Measurements from ENCODE around the gene OR5B3. TPM values are rescaled to one million over a fixed set of nuclear protein-coding genes. Genes with fewer than 3 reads are reported as not detected.

OR5B3 gene
- not detected in 2 replicates for polyA plus RNA-seq

DNA sequence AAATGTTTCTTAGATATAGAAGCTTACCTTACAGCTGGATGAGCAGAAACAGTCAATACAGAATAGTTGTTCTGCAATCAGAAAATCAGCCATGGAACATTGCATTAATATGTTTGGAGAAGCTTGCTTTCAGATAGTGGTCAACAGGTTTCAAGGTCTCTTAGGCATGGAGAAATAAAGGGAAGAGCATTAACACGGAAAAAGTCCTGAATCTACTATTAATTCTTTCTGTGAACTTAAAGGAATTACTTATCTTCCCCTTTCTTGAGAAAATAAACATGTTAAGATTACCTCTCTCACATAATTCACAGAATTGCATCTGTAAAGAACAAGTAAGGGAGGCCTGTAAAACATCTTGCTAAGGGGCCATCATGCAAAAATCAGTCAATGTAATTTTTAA, at the start of gene OR5B3:
Gene OR5B3, minus strand, starts transcription at position 101 of the 400 bp plus-strand sequence. CDS start 3,465 bp downstream, outside the sequence.

DNA sequence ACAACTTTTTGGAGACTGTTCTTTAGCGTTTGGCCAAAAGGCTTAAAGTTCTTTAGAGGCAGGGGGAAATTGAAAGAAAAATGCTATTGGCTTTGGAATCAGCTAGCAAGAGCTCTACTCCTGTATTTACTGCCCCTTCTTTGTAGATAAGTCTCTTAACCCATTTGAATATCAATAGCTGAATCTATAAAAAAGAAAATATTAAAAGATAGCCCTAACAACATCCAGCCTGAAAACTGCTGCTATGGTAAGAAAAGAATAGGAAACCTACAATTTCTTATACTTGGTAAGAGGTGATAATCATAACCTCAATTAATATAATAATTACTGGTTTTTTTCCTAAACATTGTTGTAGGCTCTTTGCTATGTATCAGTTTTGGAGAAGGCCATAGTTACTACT, 35.5 kb upstream of the OR5B3 start, which contains the start of gene OR5B12:
Gene OR5B12, minus strand, starts transcription at position 101 of the 400 bp plus-strand sequence. CDS start 2,085 bp downstream, outside the sequence.

DNA sequence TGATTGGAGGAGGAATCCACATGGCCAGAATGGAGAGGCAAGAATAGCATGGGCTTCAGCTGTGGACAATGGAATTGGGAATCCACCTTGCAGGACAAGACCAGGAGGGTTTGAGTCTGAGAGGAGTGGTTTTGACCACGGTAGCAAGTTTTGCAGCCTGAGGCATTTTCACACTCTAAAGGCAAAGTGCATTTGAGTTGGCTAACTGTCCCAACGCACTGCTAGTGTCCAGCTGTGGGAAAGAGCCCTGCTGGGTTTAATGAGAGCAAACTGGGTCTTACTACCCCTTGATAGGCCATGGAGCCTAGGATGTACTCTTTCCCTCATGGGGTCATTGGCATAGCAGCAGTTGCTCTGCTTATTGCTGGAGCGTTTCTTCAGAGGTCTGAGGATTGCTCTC, 21.3 kb upstream of the OR5B3 start, which contains the start of gene OR5B2:
Gene OR5B2, minus strand, starts transcription at position 101 of the 400 bp plus-strand sequence. CDS start 4,860 bp downstream, outside the sequence.

DNA sequence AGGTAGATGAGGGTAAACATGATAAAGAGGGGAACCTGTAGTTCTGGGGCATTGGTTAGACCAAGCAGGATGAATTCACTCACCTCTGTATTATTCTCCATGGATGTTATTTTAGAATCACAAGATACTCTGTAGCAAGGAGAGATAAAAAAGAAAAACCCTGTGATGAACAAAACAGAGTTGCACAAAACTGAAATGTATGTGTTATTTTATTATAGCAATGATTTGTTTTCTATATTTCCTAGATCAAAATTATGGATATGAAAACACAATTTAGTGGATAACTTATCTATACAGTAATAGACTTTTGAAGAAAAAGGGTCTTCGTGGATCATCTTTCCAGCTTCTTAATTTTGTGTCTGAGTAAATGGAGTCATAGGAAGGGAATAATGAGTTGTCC, 47.7 kb downstream of the OR5B3 start, which contains the start of gene OR5B17:
Gene OR5B17, minus strand, starts transcription at position 101 of the 400 bp plus-strand sequence. Its CDS starts 0 bp downstream, at position 101.

Other genes starting within 250 kb of the OR5B3 start
- not detected in 2 replicates for gene OR9Q2, start 217.8 kb downstream of the OR5B3 start, polyA plus RNA-seq
- not detected in 2 replicates for gene OR1S2, start 202.7 kb downstream of the OR5B3 start, polyA plus RNA-seq
- not detected in 2 replicates for gene OR1S1, start 194.2 kb downstream of the OR5B3 start, polyA plus RNA-seq
- not detected in 2 replicates for gene OR10Q1, start 178.0 kb downstream of the OR5B3 start, polyA plus RNA-seq
- gene OR10W1, start 138.6 kb downstream of the OR5B3 start, polyA plus RNA-seq = not detected in 2 replicates
- not detected in 2 replicates for gene OR5B17, start 47.8 kb downstream of the OR5B3 start, polyA plus RNA-seq
- not detected in 2 replicates for gene OR5B2, start 21.2 kb upstream of the OR5B3 start, polyA plus RNA-seq
- not detected in 2 replicates for gene OR5B12, start 35.4 kb upstream of the OR5B3 start, polyA plus RNA-seq
- not detected in 2 replicates for gene OR5B21, start 101.2 kb upstream of the OR5B3 start, polyA plus RNA-seq
- gene LPXN, start 169.0 kb upstream of the OR5B3 start, polyA plus RNA-seq = 3.8 and 5.4 TPM in 2 replicates
- gene ZFP91, start 172.2 kb upstream of the OR5B3 start, polyA plus RNA-seq = 17.1 and 23.0 TPM in 2 replicates
- gene CNTF, start 215.8 kb upstream of the OR5B3 start, polyA plus RNA-seq = not detected in 2 replicates